ENCODE measurements around the gene OR8D4. TPM values are rescaled to one million over a fixed set of nuclear protein-coding genes. Genes with fewer than 3 reads are reported as not detected.

OR8D4 gene
- not detected in 2 replicates for total RNA-seq

GRCh38 chr11:123901867-123902266 lies at the start of gene OR8D4:
Gene OR8D4, plus strand, starts transcription at chr11:123902167. Its CDS starts 4,265 bp downstream, at chr11:123906432.

GRCh38 chr11:123885570-123885969 lies 16.4 kb upstream of the OR8D4 start, which contains the start of gene TMEM225:
Gene TMEM225, minus strand, starts transcription at chr11:123885670. Its CDS starts 245 bp downstream, at chr11:123885425.

DNA sequence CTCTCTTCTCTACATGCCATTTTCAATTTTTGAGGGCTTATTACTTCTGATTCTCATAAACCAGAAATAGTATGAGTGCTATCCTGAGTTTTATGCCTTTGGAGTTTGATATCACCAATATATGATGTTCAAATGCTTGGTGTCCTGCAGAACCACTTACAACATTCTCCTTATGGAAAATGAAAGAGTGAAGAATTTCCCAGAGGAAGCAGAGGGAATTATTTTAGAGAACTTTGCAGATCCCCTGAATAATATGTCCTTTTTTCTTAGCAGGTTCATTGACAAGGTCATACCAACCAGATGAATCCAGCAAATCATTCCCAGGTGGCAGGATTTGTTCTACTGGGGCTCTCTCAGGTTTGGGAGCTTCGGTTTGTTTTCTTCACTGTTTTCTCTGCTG lies 37.4 kb downstream of the OR8D4 start, which contains the start of gene OR4D5:
OR4D5 (plus strand) TSS at position 301 of the 400 bp plus-strand sequence; CDS start at position 301, 0 bp downstream.

GRCh38 chr11:123943738-123944137 lies 41.8 kb downstream of the OR8D4 start, which contains the start of gene OR6T1:
Gene OR6T1, minus strand, starts transcription at chr11:123943838. Its CDS starts 0 bp downstream, at chr11:123943838.

Other genes with a start within 250 kb of the OR8D4 start
- gene SCN3B, start 247.5 kb upstream of the OR8D4 start, total RNA-seq = 0.34 and 0.57 TPM in 2 replicates
- gene ZNF202, start 160.5 kb upstream of the OR8D4 start, total RNA-seq = 18.1 and 20.8 TPM in 2 replicates
- gene OR6X1, start 147.6 kb upstream of the OR8D4 start, total RNA-seq = not detected in 2 replicates
- not detected in 2 replicates for gene OR6M1, start 95.8 kb upstream of the OR8D4 start, total RNA-seq
- gene TMEM225, start 16.5 kb upstream of the OR8D4 start, total RNA-seq = not detected in 2 replicates
- gene OR4D5, start 37.5 kb downstream of the OR8D4 start, total RNA-seq = not detected in 2 replicates
- under 0.01 TPM in 1 of 2 replicates, not detected in the other for gene OR6T1, start 41.7 kb downstream of the OR8D4 start, total RNA-seq
- not detected in 2 replicates for gene OR10S1, start 75.6 kb downstream of the OR8D4 start, total RNA-seq
- not detected in 2 replicates for gene OR10G6, start 93.0 kb downstream of the OR8D4 start, total RNA-seq
- not detected in 2 replicates for gene OR10G4, start 110.8 kb downstream of the OR8D4 start, total RNA-seq
- gene OR10G9, start 120.8 kb downstream of the OR8D4 start, total RNA-seq = not detected in 2 replicates
- not detected in 2 replicates for gene OR10G8, start 124.6 kb downstream of the OR8D4 start, total RNA-seq
- not detected in 2 replicates for gene OR10G7, start 139.2 kb downstream of the OR8D4 start, total RNA-seq
- 16.7 and 40.6 TPM in 2 replicates for gene VWA5A, start 213.3 kb downstream of the OR8D4 start, total RNA-seq